MM.1S (cell line): Measurements from ENCODE around the gene ZNF106.

Experiments
- DNase-seq: peaks from one replicate; pipeline ENCODE4 v3.0.0-alpha.2; 2015
- H2AFZ ChIP-seq: fragments of 300-600 bp; sonication (generic); 2 replicates; pipeline ENCODE4 v1.6.0; 2016; ENCODE audit warnings: antibody characterized with exemption, low read length
- H3F3A ChIP-seq: fragments of 300-600 bp; sonication (generic); 2 replicates; pipeline ENCODE4 v1.6.1; 2016; ENCODE audit warnings: mild to moderate bottlenecking, antibody characterized with exemption, low read length, moderate library complexity, mixed read lengths; ENCODE audit not compliant: insufficient read depth
- H3K27ac ChIP-seq: fragments of 300-600 bp; sonication (generic); 2 replicates; pipeline ENCODE4 v1.5.1; 2016; ENCODE audit warnings: mild to moderate bottlenecking, low read length
- H3K27me3 ChIP-seq: fragments of 300-600 bp; sonication (generic); replicated peaks from 2 replicates; pipeline ENCODE4 v1.6.0; 2016; ENCODE audit warnings: low read length; ENCODE audit not compliant: insufficient read depth
- H3K36me3 ChIP-seq: fragments of 300-600 bp; sonication (generic); replicated peaks from 2 replicates; pipeline ENCODE4 v1.6.1; 2016; ENCODE audit warnings: mild to moderate bottlenecking, low read length, mixed read lengths; ENCODE audit not compliant: insufficient read depth
- H3K4me1 ChIP-seq: fragments of 300-600 bp; sonication (generic); 2 replicates; pipeline ENCODE4 v1.6.1; 2016; ENCODE audit warnings: low read length, mixed read lengths
- H3K4me2 ChIP-seq: fragments of 300-600 bp; sonication (generic); 2 replicates; pipeline ENCODE4 v1.6.0; 2016; ENCODE audit warnings: low read depth, low read length
- H3K4me3 ChIP-seq: fragments of 300-600 bp; sonication (generic); 2 replicates; pipeline ENCODE4 v1.5.1; 2016; ENCODE audit warnings: low read length, mixed read lengths
- H3K79me2 ChIP-seq: fragments of 300-600 bp; sonication (generic); 2 replicates; pipeline ENCODE4 v1.6.1; 2016; ENCODE audit warnings: mixed run types, low read length, mixed read lengths
- H3K9ac ChIP-seq: fragments of 300-600 bp; sonication (generic); 2 replicates; pipeline ENCODE4 v1.6.1; 2016; ENCODE audit warnings: low read length, mixed read lengths
- H3K9me2 ChIP-seq: fragments of 300-600 bp; sonication (generic); replicated peaks from 2 replicates; pipeline ENCODE4 v1.6.1; 2016; ENCODE audit warnings: mild to moderate bottlenecking, low read length, mixed read lengths; ENCODE audit not compliant: insufficient read depth
- H3K9me3 ChIP-seq: fragments of 300-600 bp; sonication (generic); replicated peaks from 2 replicates; pipeline ENCODE4 v1.6.1; 2016; ENCODE audit warnings: mild to moderate bottlenecking, low read length, mixed read lengths; ENCODE audit not compliant: insufficient read depth
- H4K20me1 ChIP-seq: fragments of 300-600 bp; sonication (generic); 2 replicates; pipeline ENCODE4 v1.6.1; 2016; ENCODE audit warnings: mild to moderate bottlenecking, low read length, moderate library complexity, mixed read lengths; ENCODE audit not compliant: insufficient read depth
- CTCF ChIP-seq: fragments of 300-600 bp; sonication (generic); IDR thresholded peaks from 2 replicates; pipeline ENCODE4 v1.5.1; 2016; ENCODE audit warnings: antibody characterized with exemption, low read length, mixed read lengths
- EZH2 ChIP-seq: fragments of 300-600 bp; sonication (generic); optimal IDR thresholded peaks from 2 replicates; pipeline ENCODE3; 2017; ENCODE audit warnings: low read depth, mild to moderate bottlenecking, antibody characterized with exemption, low read length, mixed read lengths
- EZH2phosphoT487 ChIP-seq: fragments of 300-600 bp; sonication (generic); IDR thresholded peaks from 2 replicates; pipeline ENCODE4 v1.6.1; 2018; ENCODE audit warnings: antibody characterized with exemption, low read length

Gene ZNF106

GRCh38 chr15:42413920-42414319 is 77.0 kb downstream of the ZNF106 start:
- no peaks in the 10 kb centered on the region for H3K79me2 ChIP-seq
- H3K9ac ChIP-seq: no peak overlapping the region
- H4K20me1 ChIP-seq: no peaks in the 10 kb centered on the region
- no peak for TF ChIP-seq EZH2
- TF ChIP-seq EZH2phosphoT487: no peak
- TF ChIP-seq CTCF: no peak
- H2AFZ ChIP-seq: no peak overlapping the region
- H3K27ac ChIP-seq: no peak overlapping the region
- no peaks in the 10 kb centered on the region for H3K36me3 ChIP-seq
- no peaks in the 10 kb centered on the region for H3K9me2 ChIP-seq
- H3K9me3 ChIP-seq: no peaks in the 10 kb centered on the region
- H3F3A ChIP-seq: no peaks in the 10 kb centered on the region
- H3K4me3 ChIP-seq: no peak overlapping the region
- no peaks in the 10 kb centered on the region for H3K27me3 ChIP-seq
- no peak for DNase-seq
- H3K4me2 ChIP-seq: no peak overlapping the region
- H3K4me1 ChIP-seq: no peaks in the 10 kb centered on the region

GRCh38 chr15:42411884-42412283 is 79.1 kb downstream of the ZNF106 start:
- Histone ChIP-seq H3K4me2 (no peak overlapping the region), H3K4me3 (no peak overlapping the region), H3F3A (no peaks in the 10 kb centered on the region), H3K9me2 (no peaks in the 10 kb centered on the region), H3K27me3 (no peaks in the 10 kb centered on the region), H3K36me3 (no peaks in the 10 kb centered on the region), H3K9ac (no peak overlapping the region), H3K9me3 (no peaks in the 10 kb centered on the region), H3K4me1 (no peaks in the 10 kb centered on the region), H3K27ac (no peak overlapping the region), H4K20me1 (no peaks in the 10 kb centered on the region), H2AFZ (no peak overlapping the region), H3K79me2 (no peaks in the 10 kb centered on the region)
- no peak for TF ChIP-seq EZH2
- no peak for TF ChIP-seq CTCF
- no peak for TF ChIP-seq EZH2phosphoT487
- no peak for DNase-seq

- Histone ChIP-seq H3K27ac (no peak overlapping the region), H3K27me3 (no peaks in the 10 kb centered on the region), H3K4me2 (no peak overlapping the region), H3K9me2 (no peaks in the 10 kb centered on the region), H3K79me2 (no peaks in the 10 kb centered on the region), H2AFZ (no peak overlapping the region), H4K20me1 (no peaks in the 10 kb centered on the region), H3K4me1 (no peaks in the 10 kb centered on the region), H3K9ac (no peak overlapping the region), H3F3A (no peaks in the 10 kb centered on the region), H3K4me3 (no peak overlapping the region), H3K9me3 (no peaks in the 10 kb centered on the region), H3K36me3 (no peaks in the 10 kb centered on the region)
- no peak for DNase-seq
- no peak for TF ChIP-seq EZH2
These were observed 81.9 kb downstream of the ZNF106 start for GRCh38 chr15:42409011-42409410.

- Histone ChIP-seq H2AFZ (no peak overlapping the region), H3K4me2 (no peak overlapping the region), H3K9ac (no peak overlapping the region), H3F3A (no peaks in the 10 kb centered on the region), H3K4me1 (no peaks in the 10 kb centered on the region), H3K79me2 (no peaks in the 10 kb centered on the region), H3K4me3 (no peak overlapping the region), H3K9me3 (no peaks in the 10 kb centered on the region), H3K27me3 (no peaks in the 10 kb centered on the region), H3K27ac (no peak overlapping the region), H4K20me1 (no peaks in the 10 kb centered on the region), H3K36me3 (no peaks in the 10 kb centered on the region), H3K9me2 (no peaks in the 10 kb centered on the region)
- DNase-seq: no peak
- no peak for TF ChIP-seq EZH2phosphoT487
- no peak for TF ChIP-seq EZH2
- no peak for TF ChIP-seq CTCF
These were observed 82.8 kb downstream of the ZNF106 start for GRCh38 chr15:42408178-42408577.
